Melanocyte of skin (primary cell): ENCODE data around the gene DEFB118. TPM values are rescaled to one million over a fixed set of nuclear protein-coding genes. Genes with fewer than 3 reads are reported as not detected.

ENCODE experiments used
- small RNA-seq, 2 donors: library from RNA; depleted of rRNA; stranded (forward); fragments of <200 nt; gene quantifications; one replicate each; pipeline ENCODE3, GENCODE V24; 2012
- total RNA-seq, 2 donors: library from RNA; depleted of rRNA; stranded (reverse); fragments of >200 nt; gene quantifications; 2 replicates each; pipeline ENCODE4 v1.2.3, GENCODE V29; 2012

DEFB118 gene, protein sequence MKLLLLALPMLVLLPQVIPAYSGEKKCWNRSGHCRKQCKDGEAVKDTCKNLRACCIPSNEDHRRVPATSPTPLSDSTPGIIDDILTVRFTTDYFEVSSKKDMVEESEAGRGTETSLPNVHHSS
- not detected for total RNA-seq

GRCh38 chr20:31368301-31368700 is at the start of gene DEFB118:
Gene DEFB118 (plus strand): TSS chr20:31368601. CDS start chr20:31368651, 50 bp downstream.

GRCh38 chr20:31390490-31390889 is 22.1 kb downstream of the DEFB118 start, which contains the start of gene DEFB119:
Gene DEFB119 (minus strand): TSS chr20:31390590. CDS start chr20:31390483, 107 bp downstream.

GRCh38 chr20:31406115-31406514 is 37.7 kb downstream of the DEFB118 start, which contains the start of gene DEFB121:
Gene DEFB121 (minus strand): TSS chr20:31406215. CDS start chr20:31406152, 63 bp downstream.

Small RNA genes lying within 50 kb of the gene (small RNA-seq; reads per million reads assigned to genes)
- gene DEFB117, result 0 reads per million in 2 donors
- 0 to 0.04 reads per million in 2 donors for gene RF00561
- gene RNA5SP480, result 0 reads per million in 2 donors

Other genes with a start within 250 kb of the DEFB118 start
- not detected for gene DEFB115, start 110.9 kb upstream of the DEFB118 start, total RNA-seq
- gene DEFB116, start 60.0 kb upstream of the DEFB118 start, total RNA-seq, result not detected
- not detected for gene DEFB119, start 22.0 kb downstream of the DEFB118 start, total RNA-seq
- not detected for gene DEFB121, start 37.6 kb downstream of the DEFB118 start, total RNA-seq
- gene DEFB123, start 72.0 kb downstream of the DEFB118 start, total RNA-seq, result not detected
- not detected for gene DEFB124, start 106.5 kb downstream of the DEFB118 start, total RNA-seq
- gene REM1, start 106.7 kb downstream of the DEFB118 start, total RNA-seq, result not detected
- gene HM13, start 145.8 kb downstream of the DEFB118 start, total RNA-seq, result 100 to 1,000 TPM in 1 of 2 donors, 10 to 100 TPM in 1; 87.8 to 102 TPM
- gene ID1, start 236.7 kb downstream of the DEFB118 start, total RNA-seq, result under 1 TPM; 0.33 to 0.69 TPM